ENCODE results near the gene ARHGAP29. TPM values are rescaled to one million over a fixed set of nuclear protein-coding genes. Genes with fewer than 3 reads are reported as not detected.
"Not testable (repeated sequence)": the region's sequence is repeated elsewhere in the genome, so short reads cannot be mapped to it uniquely, and the experiment has no call there.

The ARHGAP29 gene
- total RNA-seq, 2 experiments from 2014 or later, result not detected

DNA sequence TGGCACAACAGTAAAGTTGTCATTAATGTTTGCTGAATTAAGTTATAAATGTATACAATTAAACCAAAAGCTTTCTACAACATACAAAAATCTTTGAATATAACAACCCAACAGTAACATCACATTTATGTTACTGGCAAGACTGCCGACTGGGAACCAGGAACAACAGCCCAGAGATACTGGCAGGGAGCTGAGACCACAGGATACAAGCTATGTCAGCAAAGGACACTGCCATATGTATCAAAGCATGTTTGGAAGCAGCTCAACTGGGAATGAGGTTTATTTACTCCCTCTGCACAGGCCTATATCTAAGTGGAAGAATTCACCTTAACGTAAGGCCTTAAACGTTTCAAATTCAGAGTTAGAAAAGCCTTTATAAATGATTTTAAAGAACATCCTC, 50.4 kb downstream of the ARHGAP29 start:
- no peak for DNase-seq
- ChIA-PET POLR2A (no interaction called here), CTCF (interaction anchor here (1.8 kb wide), 1 partner anchor 141 kb away, joined by 6 read pairs; no protein-coding TSS in a partner anchor)
- H3K27ac Mint-ChIP-seq, result no peak overlapping the region
- ATAC-seq, result no peak
- H3K4me1 Mint-ChIP-seq (ENCODE audit: low read depth), result no peaks in the 10 kb centered on the region
- peaks cover 28% of the 10 kb centered on the region for H3K27me3 Mint-ChIP-seq (ENCODE audit: low read depth)
- no peaks in the 10 kb centered on the region for H3K9me3 Mint-ChIP-seq (ENCODE audit: insufficient read depth)
- H3K4me3 Mint-ChIP-seq, result no peak overlapping the region
- no peaks in the 10 kb centered on the region for H3K36me3 Mint-ChIP-seq (ENCODE audit: low read depth)

DNA sequence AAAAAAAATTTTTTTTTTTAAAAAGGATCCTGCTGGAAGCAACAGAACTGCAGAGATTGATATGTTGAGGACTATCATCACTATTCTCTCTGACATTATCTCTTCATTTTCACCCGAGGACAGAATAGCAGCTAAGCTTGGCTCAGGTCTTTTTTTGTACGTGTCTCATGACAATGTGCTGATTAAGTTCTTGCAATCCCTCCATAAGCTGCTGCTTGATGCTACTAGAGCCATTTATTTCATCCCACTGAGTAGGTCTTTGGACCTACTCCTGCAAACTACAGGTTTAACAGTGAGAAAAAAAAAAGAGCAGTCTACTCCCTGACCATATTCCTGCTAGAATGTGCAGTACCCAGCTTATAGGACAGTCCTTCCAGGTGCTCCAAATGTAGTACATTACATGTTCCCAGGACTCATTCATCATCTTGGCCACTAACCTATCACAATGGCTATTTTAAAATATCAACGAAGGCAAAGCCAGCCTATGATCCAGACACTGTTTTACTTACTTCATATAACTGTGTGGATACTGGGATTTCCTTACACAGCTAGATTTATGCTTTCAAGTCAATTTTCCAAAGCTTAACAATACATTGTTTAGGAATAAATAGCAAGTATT, 54.1 kb downstream of the ARHGAP29 start:
- Mint-ChIP-seq H3K27me3 (ENCODE audit: low read depth) (peaks cover 25% of the 10 kb centered on the region), H3K9me3 (ENCODE audit: insufficient read depth) (no peaks in the 10 kb centered on the region), H3K4me3 (no peak overlapping the region), H3K36me3 (ENCODE audit: low read depth) (no peaks in the 10 kb centered on the region), H3K4me1 (ENCODE audit: low read depth) (no peaks in the 10 kb centered on the region), H3K27ac (no peak overlapping the region)
- CTCF ChIA-PET, result no interaction called here
- DNase-seq, result no peak
- POLR2A ChIA-PET, result no interaction called here
- ATAC-seq, result no peak

DNA sequence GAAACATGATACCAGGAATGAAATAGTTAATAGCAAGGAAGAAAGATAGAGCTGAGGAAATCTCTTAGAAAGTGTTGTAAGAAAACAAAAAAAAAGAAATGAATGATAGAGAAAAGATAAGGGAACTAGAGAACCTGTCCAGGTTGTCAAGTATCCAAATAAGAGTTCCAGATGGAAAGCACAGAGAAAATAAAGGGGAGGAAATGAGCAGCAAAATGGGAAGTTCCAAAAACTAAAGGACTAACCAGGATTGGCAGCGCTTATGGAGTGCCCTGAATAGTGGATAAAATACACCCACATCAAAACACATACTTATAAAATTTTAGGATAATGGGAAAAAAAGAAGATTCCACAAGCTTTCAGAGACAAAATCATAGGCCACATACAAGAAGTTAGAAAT, 55.2 kb downstream of the ARHGAP29 start:
- H3K9me3 Mint-ChIP-seq (ENCODE audit: insufficient read depth), result no peaks in the 10 kb centered on the region
- DNase-seq (no peak), ATAC-seq (no peak)
- no peak overlapping the region for H3K27ac Mint-ChIP-seq
- ChIA-PET POLR2A (no interaction called here), CTCF (no interaction called here)
- no peaks in the 10 kb centered on the region for H3K36me3 Mint-ChIP-seq (ENCODE audit: low read depth)
- no peak overlapping the region for H3K4me3 Mint-ChIP-seq
- peaks cover 27% of the 10 kb centered on the region for H3K27me3 Mint-ChIP-seq (ENCODE audit: low read depth)
- no peaks in the 10 kb centered on the region for H3K4me1 Mint-ChIP-seq (ENCODE audit: low read depth)

DNA sequence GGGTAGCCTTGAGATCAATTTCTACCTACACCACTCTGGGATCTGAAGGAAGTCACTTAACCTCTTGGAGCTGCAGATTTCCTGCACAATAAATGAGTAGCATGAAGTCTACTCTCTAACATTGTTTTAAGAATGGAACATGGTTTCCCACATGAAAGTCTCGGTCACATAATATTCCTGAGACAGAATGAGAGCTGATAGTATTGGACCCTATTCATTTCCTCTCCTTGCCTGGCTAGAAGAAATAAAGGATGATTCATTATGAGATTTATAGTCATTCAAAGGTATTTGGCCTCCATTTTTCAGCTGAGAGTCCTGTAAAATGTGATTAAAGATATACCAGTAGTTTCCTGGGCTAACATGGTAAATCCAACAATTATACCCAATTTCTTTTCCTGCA, 56.7 kb downstream of the ARHGAP29 start:
- no peaks in the 10 kb centered on the region for H3K4me1 Mint-ChIP-seq (ENCODE audit: low read depth)
- H3K27me3 Mint-ChIP-seq (ENCODE audit: low read depth), result peaks cover 27% of the 10 kb centered on the region
- ChIA-PET POLR2A (no interaction called here), CTCF (no interaction called here)
- no peak overlapping the region for H3K4me3 Mint-ChIP-seq
- H3K9me3 Mint-ChIP-seq (ENCODE audit: insufficient read depth), result no peaks in the 10 kb centered on the region
- DNase-seq, result no peak
- no peaks in the 10 kb centered on the region for H3K36me3 Mint-ChIP-seq (ENCODE audit: low read depth)
- no peak overlapping the region for H3K27ac Mint-ChIP-seq
- ATAC-seq, result no peak

DNA sequence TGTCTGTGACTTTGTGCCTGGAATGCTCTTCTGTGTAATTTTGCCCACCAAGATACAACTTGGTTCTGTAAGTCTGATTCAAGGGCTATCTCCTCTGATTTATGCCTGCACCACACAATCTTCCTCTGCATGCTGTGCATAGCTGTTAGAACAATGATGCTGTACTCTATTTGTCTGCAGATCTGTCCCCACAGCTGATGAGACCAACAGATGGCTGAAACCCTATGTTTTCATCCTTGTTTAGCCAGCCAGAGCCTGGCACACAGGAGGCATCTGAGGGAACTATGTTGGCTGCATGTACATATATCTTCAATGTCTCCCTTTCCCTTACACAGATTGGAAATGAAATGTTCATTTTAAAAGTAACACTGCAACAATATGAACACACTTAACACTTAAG, 58.5 kb downstream of the ARHGAP29 start:
- Mint-ChIP-seq H3K4me3 (no peak overlapping the region), H3K27ac (no peak overlapping the region), H3K4me1 (ENCODE audit: low read depth) (no peaks in the 10 kb centered on the region), H3K36me3 (ENCODE audit: low read depth) (no peaks in the 10 kb centered on the region), H3K9me3 (ENCODE audit: insufficient read depth) (no peaks in the 10 kb centered on the region), H3K27me3 (ENCODE audit: low read depth) (peaks cover 33% of the 10 kb centered on the region)
- ChIA-PET POLR2A (no interaction called here), CTCF (no interaction called here)
- DNase-seq (no peak), ATAC-seq (no peak)

DNA sequence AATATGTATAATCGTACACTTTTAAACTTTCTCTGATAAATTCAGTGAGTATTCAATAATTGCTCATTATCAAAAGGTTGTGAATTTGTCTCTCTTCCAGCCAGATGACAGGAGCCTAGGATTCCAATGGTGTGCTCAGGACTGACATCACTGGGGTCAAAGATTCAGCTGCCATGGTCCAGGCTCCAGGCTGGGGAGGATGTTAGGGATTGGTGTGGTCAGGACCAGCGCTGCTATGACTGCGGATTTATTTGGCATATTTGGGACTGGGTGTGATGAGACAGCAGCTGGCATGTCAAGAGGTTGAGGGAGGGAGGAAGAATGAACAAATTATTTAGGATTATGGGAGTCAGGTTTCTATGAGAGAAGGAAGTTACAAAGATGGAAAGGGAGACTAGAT, 68.3 kb downstream of the ARHGAP29 start:
- H3K4me1 Mint-ChIP-seq (ENCODE audit: low read depth), result no peaks in the 10 kb centered on the region
- no peaks in the 10 kb centered on the region for H3K9me3 Mint-ChIP-seq (ENCODE audit: insufficient read depth)
- no peak for DNase-seq
- POLR2A ChIA-PET, result no interaction called here
- H3K36me3 Mint-ChIP-seq (ENCODE audit: low read depth), result no peaks in the 10 kb centered on the region
- no peak overlapping the region for H3K4me3 Mint-ChIP-seq
- H3K27me3 Mint-ChIP-seq (ENCODE audit: low read depth), result peaks cover 20% of the 10 kb centered on the region
- CTCF ChIA-PET, result no interaction called here
- ATAC-seq, result no peak
- no peak overlapping the region for H3K27ac Mint-ChIP-seq

DNA sequence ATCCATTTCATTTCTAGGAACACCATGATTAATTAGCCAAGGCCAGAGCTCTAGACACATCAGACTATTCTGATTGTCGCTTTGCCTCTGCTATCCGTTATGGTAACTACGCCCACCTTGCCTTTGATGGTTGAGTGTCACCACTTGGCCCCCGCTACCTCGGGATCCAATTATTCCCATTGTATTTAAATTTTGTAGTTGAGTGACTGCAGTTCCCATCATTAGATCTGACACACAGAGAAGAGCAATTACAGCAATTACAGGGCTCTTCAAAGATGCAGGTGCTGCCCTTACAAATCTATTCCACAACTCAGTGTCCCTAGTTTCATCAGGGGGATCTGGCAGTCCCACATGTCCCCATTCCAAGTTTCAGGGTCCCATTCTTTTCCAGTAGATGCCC, 71.5 kb downstream of the ARHGAP29 start:
- peaks cover 7% of the 10 kb centered on the region for H3K27me3 Mint-ChIP-seq (ENCODE audit: low read depth)

DNA sequence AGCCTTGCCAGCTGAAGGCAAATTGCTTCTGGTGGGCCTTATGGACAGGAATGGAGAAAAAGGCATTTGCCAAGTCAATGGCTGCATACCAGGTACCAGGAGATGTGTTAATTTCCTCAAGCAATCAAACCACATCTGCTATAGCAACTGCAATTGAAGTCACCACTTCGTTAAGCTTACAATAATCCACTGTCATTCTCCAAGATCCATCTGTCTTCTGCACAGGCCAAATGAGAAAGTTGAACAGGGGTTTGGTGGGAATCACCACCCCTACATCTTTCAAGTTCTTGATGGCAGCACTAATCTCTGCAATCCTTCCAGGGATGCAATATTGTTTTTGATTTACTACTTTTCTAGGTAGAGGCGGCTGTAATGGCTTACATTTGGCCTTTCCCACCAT, 72.5 kb downstream of the ARHGAP29 start:
- H3K27me3 Mint-ChIP-seq (ENCODE audit: low read depth); DNase-seq; POLR2A ChIA-PET; H3K27ac Mint-ChIP-seq; H3K4me1 Mint-ChIP-seq (ENCODE audit: low read depth); H3K36me3 Mint-ChIP-seq (ENCODE audit: low read depth); H3K4me3 Mint-ChIP-seq; H3K9me3 Mint-ChIP-seq (ENCODE audit: insufficient read depth); CTCF ChIA-PET; ATAC-seq: not testable (repeated sequence)

More for the DNA sequence above, 71.5 kb downstream of the ARHGAP29 start:
- Mint-ChIP-seq H3K9me3 (ENCODE audit: insufficient read depth) (no peaks in the 10 kb centered on the region), H3K27ac (no peak overlapping the region), H3K4me3 (no peak overlapping the region), H3K36me3 (ENCODE audit: low read depth) (no peaks in the 10 kb centered on the region), H3K4me1 (ENCODE audit: low read depth) (no peaks in the 10 kb centered on the region)
- POLR2A ChIA-PET, result no interaction called here
- no peak for DNase-seq
- no peak for ATAC-seq
- CTCF ChIA-PET, result no interaction called here

DNA sequence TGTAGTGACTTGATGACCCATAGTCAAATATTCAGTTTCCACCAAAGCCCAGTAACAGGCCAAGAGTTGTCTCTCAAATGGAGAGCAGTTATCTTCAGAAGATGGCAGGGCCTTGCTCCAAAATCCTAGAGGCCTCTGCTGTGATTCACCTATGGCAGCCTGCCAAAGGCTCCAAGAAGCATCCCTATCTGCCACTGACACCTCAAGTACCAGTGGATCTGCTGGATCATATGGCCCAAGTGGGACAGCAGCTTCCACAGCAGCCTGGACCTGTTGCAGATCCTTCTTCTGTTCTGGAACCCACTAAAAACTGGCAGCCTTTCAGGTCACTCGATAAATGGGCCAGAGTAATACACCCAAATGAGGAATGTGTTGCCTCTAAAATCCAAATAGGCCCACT, 73.3 kb downstream of the ARHGAP29 start:
- CTCF ChIA-PET, POLR2A ChIA-PET: not testable (repeated sequence)

DNA sequence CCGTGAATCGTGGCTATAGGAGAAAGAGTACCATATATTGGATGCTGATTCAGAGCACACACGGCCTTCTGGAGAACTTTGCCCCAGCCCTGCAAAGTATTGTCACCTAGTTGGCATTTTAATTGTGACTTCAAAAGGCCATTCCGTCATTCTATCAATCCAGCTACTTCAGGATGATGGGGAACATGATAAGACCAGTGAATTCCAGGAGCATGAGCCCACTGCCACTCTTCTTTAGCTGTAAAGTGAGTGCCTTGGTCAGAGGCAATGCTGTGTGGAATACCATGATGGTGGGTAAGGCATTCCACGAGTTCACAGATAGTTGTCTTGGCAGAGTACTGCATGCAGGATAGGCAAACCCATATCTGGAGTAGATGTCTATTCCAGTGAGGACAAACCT, 74.1 kb downstream of the ARHGAP29 start:
- H3K27ac Mint-ChIP-seq; H3K4me3 Mint-ChIP-seq; DNase-seq; H3K4me1 Mint-ChIP-seq (ENCODE audit: low read depth); H3K36me3 Mint-ChIP-seq (ENCODE audit: low read depth); POLR2A ChIA-PET; H3K27me3 Mint-ChIP-seq (ENCODE audit: low read depth); ATAC-seq; H3K9me3 Mint-ChIP-seq (ENCODE audit: insufficient read depth): not testable (repeated sequence)
- CTCF ChIA-PET, result interaction anchor here (0.6 kb wide), 1 partner anchor 14 kb away, joined by 3 read pairs; no protein-coding TSS in a partner anchor

More for the DNA sequence above, 73.3 kb downstream of the ARHGAP29 start:
- H3K9me3 Mint-ChIP-seq (ENCODE audit: insufficient read depth); H3K36me3 Mint-ChIP-seq (ENCODE audit: low read depth); H3K27me3 Mint-ChIP-seq (ENCODE audit: low read depth); H3K4me3 Mint-ChIP-seq; H3K4me1 Mint-ChIP-seq (ENCODE audit: low read depth); DNase-seq; H3K27ac Mint-ChIP-seq; ATAC-seq: not testable (repeated sequence)

DNA sequence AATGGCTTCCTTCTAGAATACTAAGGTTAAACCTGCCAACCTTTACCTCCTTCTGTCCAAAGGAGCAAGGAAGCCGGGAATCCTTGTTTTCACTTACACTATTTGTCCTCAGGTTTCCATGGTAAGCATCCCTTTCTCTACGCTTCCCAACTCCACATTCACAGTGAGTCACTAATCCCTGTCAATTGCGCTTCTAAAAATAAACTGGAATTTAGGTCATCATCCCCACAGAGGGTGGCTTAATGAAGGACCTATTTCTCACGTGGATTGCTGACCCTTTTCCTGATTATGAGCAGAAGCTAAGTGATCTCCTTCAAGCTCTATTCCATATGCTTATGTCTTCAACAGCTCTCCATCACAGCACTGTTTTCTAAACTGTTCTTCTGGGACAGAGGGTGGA, 76.6 kb downstream of the ARHGAP29 start:
- ATAC-seq (no peak), DNase-seq (no peak)
- Mint-ChIP-seq H3K36me3 (ENCODE audit: low read depth) (no peaks in the 10 kb centered on the region), H3K27ac (no peak overlapping the region), H3K27me3 (ENCODE audit: low read depth) (peaks cover 8% of the 10 kb centered on the region), H3K9me3 (ENCODE audit: insufficient read depth) (no peaks in the 10 kb centered on the region), H3K4me3 (no peak overlapping the region), H3K4me1 (ENCODE audit: low read depth) (no peaks in the 10 kb centered on the region)
- POLR2A ChIA-PET, result no interaction called here
- CTCF ChIA-PET, result no interaction called here

DNA sequence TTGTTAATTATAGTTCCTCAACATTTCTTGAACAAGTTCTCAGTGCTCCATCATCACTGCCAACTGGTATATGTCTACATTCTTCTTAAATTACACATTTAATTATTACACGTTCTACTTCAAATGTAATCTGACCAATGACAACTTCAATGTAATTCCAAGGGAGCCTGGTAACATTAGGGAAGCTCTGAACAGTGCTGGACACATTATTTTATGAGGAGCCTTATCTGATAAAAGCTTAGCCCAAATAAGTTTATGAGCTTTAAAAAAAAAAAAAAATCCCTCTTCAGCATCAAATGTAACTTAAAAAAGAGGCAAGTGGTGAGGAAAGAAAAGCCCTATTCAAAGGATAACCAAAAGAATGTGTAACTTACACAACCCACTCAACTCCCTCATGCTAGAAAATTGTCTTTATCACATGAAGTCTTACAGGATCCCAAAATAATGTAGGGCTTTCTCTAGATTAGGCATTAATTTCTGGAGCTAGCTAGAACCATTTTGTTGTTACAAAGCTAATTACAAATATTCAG, 81.2 kb downstream of the ARHGAP29 start:
- no peak overlapping the region for H3K27ac Mint-ChIP-seq
- ATAC-seq, result no peak
- ChIA-PET CTCF (interaction anchor here (1.0 kb wide), 1 partner anchor 116 kb away, joined by 3 read pairs; no protein-coding TSS in a partner anchor), POLR2A (no interaction called here)
- no peaks in the 10 kb centered on the region for H3K36me3 Mint-ChIP-seq (ENCODE audit: low read depth)
- H3K27me3 Mint-ChIP-seq (ENCODE audit: low read depth), result peaks cover 11% of the 10 kb centered on the region
- no peaks in the 10 kb centered on the region for H3K4me1 Mint-ChIP-seq (ENCODE audit: low read depth)
- no peak for DNase-seq
- no peak overlapping the region for H3K4me3 Mint-ChIP-seq
- no peaks in the 10 kb centered on the region for H3K9me3 Mint-ChIP-seq (ENCODE audit: insufficient read depth)

DNA sequence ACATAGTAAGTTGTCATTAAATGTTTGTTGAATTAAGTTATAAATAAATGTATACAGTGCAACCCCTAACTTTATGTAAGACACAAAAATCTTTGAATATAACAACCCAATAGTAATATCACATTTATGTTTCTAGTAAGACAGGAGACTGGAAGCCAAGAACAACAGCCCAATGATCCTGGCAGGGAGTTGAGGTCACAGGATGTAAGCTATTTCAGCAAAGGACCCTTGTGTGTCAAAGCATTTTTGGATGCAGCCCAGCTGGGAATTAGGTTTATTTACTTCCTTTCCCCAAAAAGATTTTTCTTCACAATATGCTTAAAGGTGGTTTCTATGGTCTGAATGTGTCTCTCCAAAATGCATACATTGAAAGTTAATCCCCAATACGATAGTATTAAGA, 82.4 kb downstream of the ARHGAP29 start:
- Mint-ChIP-seq H3K4me1 (ENCODE audit: low read depth) (no peaks in the 10 kb centered on the region), H3K9me3 (ENCODE audit: insufficient read depth) (no peaks in the 10 kb centered on the region), H3K4me3 (no peak overlapping the region), H3K27ac (no peak overlapping the region), H3K36me3 (ENCODE audit: low read depth) (no peaks in the 10 kb centered on the region), H3K27me3 (ENCODE audit: low read depth) (peaks cover 6% of the 10 kb centered on the region)
- ChIA-PET POLR2A (no interaction called here), CTCF (no interaction called here)
- ATAC-seq (no peak), DNase-seq (no peak)
